NCI-H1092 treated with DMSO at 0.1 percent for 48 hours (cell line): Measurements from ENCODE around the gene MGME1.
"Not testable (repeated sequence)": the region's sequence is repeated elsewhere in the genome, so short reads cannot be mapped to it uniquely, and the experiment has no call there.

ENCODE experiments used
- DNase-seq: peaks from one replicate; lab custom pipeline; 2025; lab: John Stamatoyannopoulos, UW

MGME1 gene

DNA sequence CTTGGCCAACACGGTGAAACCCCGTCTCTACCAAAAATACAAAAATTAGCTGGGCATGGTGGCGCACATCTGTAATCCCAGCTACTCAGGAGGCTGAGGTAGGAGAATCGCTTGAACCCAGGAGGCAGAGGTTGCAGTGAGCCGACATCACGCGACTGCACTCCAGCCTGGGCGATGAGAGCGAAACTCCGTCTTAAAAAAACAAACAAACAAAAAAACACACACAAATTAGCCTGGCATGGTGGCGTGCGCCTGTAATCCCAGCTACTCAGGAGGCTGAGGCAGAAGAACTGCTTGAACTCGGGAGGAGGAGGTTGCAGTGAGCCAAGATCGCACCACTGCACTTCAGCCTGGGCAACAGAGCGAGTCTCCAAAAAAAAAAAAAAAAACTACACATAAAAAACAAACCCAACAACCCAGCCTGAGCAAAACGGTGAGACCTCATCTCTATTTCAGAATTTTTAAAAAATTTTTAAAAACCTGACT is 8.4 kb upstream of the MGME1 start:
- not testable (repeated sequence) for DNase-seq

DNA sequence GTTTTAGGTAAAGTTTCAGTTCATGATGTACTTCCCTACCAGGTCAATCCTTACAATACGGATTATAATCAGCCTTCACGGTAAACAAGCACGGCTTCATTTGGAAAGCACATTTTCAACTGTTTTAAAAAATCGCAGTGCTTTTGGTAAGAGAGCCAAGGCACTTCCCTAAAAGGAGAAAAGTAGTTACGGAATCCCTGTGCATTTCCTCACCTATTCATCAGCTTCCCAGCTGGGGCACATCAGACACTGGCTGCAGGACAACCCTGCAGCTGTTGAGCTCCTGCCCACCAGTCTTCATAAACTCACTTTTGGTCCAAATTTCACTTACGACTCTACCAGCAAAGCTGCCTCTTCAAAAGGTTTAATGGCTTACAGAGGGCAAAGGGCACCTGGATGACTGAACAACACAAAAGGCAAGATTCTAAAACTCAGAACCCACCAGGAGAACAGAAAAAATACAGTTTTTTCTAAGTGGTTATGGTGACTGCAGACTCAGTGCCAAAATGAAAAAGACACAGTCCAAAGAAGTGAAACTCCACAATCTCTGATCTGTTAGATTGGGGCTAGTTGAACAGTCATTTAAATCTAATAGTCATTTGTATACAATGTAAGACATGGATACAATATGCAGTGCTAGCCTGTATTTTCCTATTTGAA is 7.8 kb upstream of the MGME1 start:
- DNase-seq = no peak

DNA sequence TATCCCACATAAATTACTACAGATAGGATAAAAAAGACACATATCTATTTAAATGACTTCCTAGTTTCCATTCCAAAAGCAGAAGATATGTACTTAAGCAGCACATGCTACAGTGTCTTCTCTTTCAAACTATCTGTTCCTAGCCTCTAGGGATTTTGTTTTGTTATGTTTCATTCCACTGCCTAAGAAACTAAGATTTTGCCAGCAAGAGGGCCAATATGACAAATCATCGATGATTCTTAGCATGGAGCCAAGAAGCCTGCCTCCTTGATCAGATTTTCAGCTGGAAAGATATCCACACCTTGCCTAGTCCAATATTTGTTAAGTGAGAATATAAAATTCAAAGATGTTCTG is 7.3 kb upstream of the MGME1 start:
- DNase-seq = no peak

DNA sequence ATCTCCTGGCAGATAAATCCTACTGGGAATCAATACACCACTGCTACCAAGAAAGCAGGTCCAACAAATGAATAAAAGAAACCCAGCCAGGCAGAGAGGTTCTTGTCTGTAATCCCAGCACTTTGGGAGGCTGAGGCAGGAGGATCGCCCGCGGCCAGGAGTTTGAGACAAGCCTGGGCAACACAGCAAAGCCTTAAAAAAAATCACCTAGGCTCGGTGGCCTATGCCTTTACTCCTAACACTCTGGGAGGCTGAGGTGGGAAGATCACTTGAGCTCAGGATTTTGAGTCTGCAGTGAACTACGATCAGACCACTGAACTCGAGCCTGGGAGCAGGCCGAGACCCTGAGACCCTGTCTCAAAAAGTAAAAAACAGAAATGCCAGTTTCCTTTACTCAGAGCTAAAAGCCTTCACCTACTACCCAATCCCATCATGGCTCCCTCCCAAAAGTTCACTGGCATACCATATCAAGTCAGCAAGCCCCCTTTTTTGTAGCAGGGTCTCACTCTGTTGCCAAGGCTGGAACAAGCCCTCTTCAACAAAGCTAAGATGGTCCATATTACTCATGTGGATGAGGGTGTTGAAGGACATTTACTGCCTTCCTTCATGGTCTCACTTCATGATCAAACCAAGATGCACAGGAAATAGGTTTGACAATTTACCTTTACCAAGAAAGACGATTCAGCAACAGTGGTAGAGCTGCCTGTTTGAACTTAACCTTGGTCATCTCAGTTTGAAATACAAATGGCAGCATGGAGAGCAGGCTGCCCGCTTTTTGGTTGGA is 5.5 kb upstream of the MGME1 start:
- no peak for DNase-seq

DNA sequence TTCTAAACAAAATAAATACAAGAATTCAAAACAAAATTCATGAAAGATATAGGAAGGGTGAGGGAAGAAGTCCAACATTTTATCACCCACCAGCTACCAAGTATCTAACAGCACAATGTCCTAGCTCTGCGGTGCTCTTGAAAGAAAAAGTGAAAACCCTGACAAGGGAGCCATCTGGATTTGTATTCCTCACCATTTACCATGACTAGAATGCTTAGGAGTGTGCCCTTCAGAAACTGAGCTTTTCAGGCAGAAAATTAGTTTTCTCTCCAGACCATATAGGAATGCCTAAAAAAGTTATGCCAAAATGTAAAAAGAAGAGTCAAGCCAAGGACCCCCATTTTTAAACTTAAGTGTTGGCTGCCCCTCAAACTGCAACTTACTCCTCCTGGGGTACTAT is 4.7 kb upstream of the MGME1 start:
- no peak for DNase-seq

DNA sequence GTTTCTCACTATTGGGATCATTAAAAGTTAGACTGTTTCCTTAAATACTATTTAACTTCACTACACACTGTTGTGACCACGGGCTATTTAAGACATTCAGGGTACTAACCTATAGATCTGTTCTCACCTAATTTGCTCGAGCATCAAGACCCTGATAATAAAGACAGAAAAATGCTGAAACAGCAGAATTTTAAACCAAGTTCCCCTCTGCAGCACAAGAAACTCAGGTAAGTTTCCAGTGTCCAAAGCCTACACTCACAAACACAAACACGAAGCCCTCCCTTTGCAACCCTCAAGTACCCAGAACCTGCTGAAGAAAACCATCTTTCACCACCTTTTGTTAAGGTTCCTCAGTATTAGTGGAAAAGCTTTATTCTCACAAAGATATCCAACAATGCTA is 4.2 kb upstream of the MGME1 start:
- DNase-seq = no peak

DNA sequence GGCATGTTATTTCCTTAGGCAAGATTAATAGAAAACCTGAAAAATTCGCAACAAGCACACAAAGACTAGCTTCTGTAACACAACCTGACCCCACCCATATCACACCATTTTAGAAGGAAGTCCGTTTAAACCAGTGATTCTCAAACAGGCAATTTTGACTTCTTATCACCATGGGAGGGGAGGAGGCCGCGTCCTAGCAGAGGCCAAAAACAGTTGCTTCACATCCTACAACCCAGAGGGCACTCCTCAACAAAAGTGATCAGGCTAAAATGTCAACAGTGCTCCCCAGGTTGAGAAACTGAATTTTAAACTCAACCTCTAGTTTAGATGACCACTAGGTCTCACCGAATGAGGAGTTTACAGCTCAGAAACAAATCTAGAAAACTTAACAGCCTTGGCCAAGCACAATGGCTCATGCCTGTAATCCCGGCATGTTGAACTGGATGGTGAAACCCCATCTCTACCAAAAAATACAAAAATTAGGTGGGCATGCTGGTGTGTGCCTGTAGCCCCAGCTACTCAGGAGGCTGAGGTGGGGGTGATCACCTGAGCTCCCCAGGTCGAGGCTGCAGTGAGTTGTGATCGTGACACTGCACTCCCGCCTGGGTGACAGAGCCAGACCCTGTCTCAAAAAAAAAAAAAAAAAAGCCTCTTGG is 3.6 kb upstream of the MGME1 start:
- DNase-seq = no peak

DNA sequence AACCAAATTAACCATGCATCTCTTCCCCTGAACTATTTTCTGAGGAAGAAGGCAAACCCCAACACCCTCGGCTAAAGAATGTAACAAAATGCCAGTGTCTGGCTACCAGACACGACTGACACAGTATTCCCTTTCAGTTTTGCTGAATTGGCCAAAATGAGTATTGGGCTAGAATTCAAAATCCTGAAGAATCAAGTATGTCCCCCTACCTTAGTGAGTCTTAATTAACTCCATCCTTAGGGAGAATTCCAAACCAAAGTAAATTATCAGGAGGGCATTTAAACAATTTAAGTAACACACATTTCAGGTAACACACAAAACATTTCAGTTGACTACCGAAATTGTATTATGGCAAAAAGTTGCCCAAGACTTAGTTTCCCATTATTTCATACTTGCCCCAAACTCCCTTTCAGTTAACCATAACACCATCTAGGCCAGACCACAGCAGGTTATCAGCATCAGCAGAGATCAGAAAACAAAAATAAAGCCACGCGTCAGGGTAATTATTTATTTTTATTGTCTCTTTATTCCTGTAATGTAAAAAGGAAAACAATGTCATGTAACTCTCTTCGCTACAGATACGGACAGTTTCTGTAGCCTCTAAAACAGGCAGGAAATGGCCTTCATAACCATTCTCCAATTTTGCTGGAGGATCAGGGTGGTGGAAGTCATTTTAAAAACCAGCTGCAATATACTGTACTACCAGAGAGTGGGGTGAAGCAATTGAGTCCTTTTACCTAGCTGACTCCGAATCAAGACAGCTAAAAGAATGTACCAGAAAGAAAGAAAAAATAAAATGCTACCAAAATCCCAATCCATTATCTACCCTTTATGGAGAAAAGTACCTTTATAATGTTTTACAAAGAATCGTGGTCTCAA is 2.1 kb upstream of the MGME1 start:
- DNase-seq = no peak

DNA sequence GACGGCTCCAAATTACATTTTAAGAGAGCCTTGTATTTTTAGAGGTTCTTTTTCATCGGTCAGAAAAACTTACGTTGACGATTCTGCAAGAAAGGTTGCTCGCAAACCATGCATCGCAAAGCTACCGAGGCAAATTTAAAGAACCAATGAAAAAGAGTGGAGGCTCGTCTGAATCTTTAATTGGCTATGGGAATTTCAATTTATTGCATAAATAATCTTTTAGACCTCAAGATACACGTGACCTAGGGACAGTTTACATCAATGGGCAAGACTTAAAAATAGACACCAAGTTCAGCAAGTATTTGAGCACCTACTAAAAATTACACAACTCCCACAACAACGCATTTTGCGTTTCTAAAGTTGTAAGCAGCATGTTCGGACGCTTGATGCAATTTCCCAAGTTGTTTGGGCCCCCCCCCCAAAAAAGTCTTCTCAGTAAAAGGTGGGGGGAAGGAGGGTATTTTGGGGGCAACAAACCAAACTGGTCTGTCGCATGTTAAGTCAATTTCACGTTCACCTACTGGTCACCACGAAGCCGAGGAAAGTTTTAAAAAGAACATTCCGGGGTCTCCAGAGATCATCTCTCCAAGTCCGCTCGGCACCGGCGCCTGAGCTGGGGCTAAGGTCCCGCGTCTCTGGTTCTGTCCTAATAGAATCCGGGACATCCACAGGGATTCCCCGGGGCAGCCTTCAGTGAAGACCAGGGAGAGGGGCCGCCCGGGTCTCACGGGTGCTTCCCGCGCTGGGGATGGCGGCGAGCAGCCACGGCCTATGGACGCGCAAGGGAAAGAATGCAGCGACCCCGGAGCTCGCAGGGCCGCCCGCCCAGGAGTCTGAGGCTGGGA is 1.1 kb upstream of the MGME1 start:
- no peak for DNase-seq

DNA sequence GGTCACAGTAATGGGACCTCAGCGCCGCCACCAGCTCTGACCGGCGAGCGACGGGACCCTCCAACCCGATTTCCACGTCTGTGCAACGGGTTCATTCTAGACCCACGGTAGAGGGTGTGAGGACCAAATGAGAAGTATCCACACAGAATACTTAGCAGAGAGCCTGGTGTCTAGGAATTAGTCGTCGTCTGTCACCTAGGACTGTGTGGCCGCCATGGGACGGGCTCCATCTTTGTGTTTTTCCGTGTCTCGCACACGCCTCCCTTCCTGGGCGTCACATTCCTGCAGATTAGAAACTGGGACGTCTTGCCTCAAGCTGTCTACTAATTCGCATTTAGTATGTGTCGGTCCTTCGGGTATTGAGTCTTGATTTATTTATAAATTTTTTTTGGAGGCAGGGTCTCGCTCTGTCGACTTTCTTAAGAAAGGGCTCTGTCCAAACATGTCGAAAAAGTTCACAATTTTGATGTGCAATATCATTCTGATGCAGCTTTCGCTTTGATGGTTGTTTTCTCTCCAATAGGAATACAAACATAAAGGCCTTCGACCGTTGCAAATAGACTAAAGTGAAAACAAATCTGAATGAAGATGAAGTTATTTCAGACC is 563 bp downstream of the MGME1 start:
- DNase-seq = peak; percentile 51

DNA sequence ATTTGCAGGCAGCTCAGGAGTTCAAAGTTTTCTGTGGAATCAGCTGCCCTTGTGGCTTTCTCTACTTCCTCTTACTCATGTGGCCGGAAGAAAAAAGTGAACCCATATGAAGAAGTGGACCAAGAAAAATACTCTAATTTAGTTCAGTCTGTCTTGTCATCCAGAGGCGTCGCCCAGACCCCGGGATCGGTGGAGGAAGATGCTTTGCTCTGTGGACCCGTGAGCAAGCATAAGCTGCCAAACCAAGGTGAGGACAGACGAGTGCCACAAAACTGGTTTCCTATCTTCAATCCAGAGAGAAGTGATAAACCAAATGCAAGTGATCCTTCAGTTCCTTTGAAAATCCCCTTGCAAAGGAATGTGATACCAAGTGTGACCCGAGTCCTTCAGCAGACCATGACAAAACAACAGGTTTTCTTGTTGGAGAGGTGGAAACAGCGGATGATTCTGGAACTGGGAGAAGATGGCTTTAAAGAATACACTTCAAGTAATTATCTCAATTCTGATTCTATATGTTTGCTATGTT is 1.1 kb downstream of the MGME1 start:
- no peak for DNase-seq

DNA sequence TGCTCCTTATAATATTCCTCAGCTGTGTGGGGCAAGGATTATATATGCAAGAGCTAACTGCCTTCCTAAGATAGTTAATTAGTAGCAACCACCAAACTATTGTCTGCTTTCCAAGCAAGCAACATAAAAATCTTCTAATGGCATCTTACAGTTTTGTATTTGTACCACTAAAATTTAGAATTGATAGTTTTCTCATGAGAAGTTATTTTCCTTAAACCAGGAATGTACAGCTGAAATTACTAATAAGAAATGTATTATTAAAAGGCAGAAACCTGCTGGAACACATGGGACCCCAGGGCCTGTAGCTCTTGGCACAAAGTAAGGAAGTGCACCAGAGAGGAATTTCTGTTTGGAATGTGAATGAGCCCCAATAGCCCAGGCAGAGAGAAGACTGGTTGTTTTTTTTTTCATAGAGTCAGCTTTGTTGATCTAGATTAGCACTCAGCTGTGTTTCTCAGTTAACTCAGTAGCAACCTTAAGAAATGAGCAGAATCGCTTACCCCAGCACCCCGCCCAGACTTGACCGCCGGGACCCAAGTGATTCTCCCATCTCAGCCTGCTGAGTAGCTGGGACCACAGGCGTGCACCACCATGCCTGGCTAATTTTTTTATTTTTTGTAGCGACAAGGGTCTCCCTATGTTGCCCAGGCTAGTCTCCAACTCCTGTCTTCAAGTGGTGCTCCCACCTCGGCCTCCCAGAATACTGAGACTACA is 2.6 kb downstream of the MGME1 start:
- no peak for DNase-seq

DNA sequence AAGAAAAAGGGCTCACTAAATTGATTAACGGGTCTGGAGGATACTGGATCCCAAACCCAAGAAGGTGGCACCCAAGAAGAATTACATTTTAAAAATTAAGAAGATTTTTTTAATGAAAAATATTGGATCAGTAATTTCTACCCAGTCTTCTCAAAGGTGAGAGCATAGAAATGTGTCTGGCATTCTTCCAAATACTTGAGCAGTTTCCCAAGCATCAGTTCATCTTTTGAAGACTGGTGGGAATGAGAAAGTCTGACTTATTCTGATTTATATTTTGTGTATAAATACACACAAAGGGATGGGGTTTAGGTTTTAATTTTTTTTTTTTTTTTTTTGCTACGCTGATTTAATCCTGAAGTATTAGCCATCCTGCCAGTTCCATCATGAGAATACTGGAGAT is 3.3 kb downstream of the MGME1 start:
- DNase-seq = no peak

DNA sequence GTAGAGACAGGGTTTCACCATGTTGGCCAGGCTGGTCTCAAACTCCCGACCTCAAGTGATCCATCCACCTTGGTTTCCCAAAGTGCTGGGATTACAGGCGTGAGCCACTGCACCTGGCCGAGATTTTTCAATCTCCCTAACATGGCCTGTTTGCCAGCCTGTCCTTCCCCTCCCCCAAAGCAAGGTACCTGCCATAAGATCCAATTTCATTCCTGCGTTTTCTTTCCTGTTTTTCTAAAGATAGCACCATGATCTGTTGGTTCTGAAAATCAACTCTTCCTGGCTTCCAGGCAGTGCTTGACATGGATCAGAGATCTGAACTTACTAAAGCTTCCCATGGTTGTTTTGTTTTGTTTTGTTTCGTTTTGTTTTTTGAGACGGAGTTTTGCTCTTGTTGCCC is 7.5 kb downstream of the MGME1 start:
- no peak for DNase-seq

DNA sequence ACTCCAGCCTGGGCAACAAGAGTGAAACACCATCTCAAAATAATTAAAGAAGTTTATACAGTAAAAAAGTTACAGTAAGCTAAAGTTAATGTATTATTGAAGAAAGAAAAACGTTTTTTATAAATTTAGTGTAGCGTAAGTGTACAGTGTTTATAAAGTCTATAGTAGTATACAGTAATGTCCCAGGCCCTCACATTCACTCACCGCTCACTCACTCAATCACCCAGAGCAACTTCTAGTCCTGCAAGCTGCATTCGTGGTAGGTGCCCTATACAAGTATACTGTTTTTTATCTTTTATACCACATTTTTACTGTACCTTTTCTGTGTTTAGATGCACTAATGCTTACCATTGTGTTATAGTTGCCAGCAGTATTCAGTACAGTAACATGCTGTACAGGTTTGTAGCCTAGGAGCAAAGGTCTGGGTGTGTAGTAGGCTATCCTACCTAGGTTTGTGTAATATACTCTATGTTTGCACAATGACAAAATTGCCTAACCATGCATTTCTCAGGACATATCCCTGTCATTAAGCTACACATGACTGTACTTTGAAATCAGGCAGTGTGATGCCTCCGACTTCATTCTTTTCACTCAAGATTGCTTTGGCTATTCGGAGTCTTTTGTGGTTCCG is 16.7 kb downstream of the MGME1 start:
- no peak for DNase-seq

DNA sequence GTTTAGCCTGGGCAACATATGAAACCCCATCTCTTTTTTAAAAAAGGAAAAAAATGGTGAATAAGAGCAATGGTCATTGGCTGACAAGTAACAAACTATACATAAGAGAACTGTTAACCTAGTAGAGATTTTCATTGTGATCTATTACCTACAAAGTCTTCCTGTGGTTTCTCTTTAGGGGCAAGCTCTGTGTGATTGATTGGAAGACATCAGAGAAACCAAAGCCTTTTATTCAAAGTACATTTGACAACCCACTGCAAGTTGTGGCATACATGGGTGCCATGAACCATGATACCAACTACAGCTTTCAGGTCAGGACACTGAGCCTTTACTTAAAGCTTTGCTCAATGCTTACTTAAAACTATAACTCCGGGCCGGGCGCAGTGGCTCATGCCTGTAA is 19.2 kb downstream of the MGME1 start:
- no peak for DNase-seq

DNA sequence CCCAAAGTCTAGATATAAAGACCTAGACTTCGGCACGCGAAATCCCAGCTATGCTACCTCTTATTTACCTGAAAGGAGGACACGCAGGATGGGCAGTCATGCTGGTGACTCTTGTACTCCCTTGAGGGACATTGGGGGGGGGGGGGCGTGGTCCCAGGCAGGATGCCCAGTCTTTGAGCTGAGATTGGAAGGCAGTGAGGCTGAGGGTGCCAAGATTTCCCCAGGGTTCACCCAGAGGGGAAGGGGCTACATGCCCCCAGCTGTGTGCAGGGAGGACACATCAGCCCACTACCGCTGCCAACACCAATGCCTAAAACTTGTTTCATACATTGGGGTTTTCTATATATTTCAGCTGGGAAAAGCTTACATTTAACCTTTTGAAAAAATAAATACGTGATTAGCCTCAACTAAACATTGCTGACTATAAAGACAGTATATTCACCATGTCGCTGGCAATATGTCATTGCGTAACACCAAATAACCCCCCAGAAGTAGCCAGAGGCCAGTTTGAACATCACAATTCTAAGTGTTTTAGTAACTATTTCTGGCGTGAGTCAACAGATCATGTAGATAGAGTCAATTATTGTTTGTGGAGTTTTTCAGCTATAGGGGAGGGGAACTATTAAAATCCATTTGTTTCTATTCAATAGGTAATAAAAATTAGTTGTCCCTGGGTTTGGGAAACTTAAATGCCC is 21.6 kb downstream of the MGME1 start:
- no peak for DNase-seq

DNA sequence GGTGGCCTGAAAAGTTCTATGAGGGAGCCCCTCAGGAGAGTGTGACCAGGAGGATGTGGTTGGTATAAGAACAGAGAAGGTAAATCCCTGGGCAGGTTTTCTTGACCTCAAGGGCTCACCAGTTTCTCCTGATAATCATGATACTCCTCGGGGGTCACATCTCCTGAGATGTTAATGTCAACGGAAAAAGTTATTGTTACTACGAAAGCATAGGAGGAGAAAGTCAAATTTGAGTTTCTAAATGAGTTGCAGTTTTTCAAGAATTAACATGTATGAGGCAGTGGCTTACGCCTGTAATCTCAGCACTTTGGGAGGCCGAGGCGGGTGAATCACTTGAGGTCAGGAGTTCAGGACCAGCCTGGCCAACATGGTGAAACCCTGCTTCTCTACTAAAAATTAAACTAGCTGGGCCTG is 23.4 kb downstream of the MGME1 start:
- no peak for DNase-seq
